ENCODE measurements around the gene SCRT2.

DNA sequence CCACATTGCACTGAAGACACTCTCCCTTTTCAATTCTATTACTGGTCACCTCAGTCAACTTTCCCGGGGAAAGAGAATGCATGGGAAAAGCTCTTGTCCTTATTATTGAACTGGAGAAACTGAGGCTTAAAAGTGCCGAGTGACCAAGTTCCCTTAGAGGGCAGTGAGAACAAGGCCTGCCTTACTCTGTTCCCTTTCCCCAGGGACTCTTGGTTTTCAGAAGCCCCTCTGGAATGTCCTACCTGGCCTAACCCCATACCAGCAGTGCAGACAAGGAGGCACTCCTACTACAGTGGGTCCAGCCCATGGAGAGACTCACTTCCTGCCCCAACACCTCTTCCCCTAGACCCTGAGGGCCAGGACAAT, 28.8 kb downstream of the SCRT2 start:
- TF ChIP-seq CTCF (IDR thresholded peaks at IDR 0.05; ENCODE audit: borderline replicate concordance, extremely low read depth, low read length, poor library complexity, severe bottlenecking) (no peak), EZH2 (IDR thresholded peaks at IDR 0.05; ENCODE audit: borderline replicate concordance, low read depth, low read length, severe bottlenecking) (no peak)

Data from DND-41 (cell line).